Smooth muscle cell of bladder (primary cell): ENCODE data around the gene PRR15L. TPM values are rescaled to one million over a fixed set of nuclear protein-coding genes. Genes with fewer than 3 reads are reported as not detected.

Experiments
- total RNA-seq: library from RNA; depleted of rRNA; stranded (reverse); fragments of >200 nt; gene quantifications from 2 replicates; pipeline ENCODE4 v1.2.3, GENCODE V29; 2014

The PRR15L gene
- total RNA-seq = not detected in 2 replicates

GRCh38 chr17:47957591-47958490, at the start of gene PRR15L:
Gene PRR15L, minus strand, starts transcription at chr17:47957883. Its CDS starts 4,649 bp downstream, at chr17:47953234.

GRCh38 chr17:47970725-47971499, 13.2 kb upstream of the PRR15L start, which contains the start of gene CDK5RAP3:
Gene CDK5RAP3, plus strand, starts transcription at chr17:47971113. Its CDS starts 34 bp downstream, at chr17:47971147.

GRCh38 chr17:47941246-47942095, 16.2 kb downstream of the PRR15L start, which contains the start of gene PNPO:
Gene PNPO, plus strand, starts transcription at chr17:47941571. Its CDS starts 105 bp downstream, at chr17:47941676.

Other genes with a start within 250 kb of the PRR15L start
- 0.09 and 0.14 TPM in 2 replicates for gene TBX21, start 224.6 kb downstream of the PRR15L start, total RNA-seq
- gene OSBPL7, start 136.1 kb downstream of the PRR15L start, total RNA-seq = 5.8 and 8.4 TPM in 2 replicates
- 16.5 and 21.0 TPM in 2 replicates for gene MRPL10, start 126.3 kb downstream of the PRR15L start, total RNA-seq
- 0.09 TPM in 1 of 2 replicates, not detected in the other for gene LRRC46, start 126.2 kb downstream of the PRR15L start, total RNA-seq
- gene SCRN2, start 116.6 kb downstream of the PRR15L start, total RNA-seq = 44.4 and 44.8 TPM in 2 replicates
- under 0.01 TPM in 2 replicates for gene SP6, start 106.7 kb downstream of the PRR15L start, total RNA-seq
- gene SP2, start 61.6 kb downstream of the PRR15L start, total RNA-seq = 0.14 and 0.28 TPM in 2 replicates
- gene PNPO, start 16.3 kb downstream of the PRR15L start, total RNA-seq = 17.1 and 21.1 TPM in 2 replicates
- gene CDK5RAP3, start 13.2 kb upstream of the PRR15L start, total RNA-seq = 69.1 and 88.3 TPM in 2 replicates
- gene COPZ2, start 79.9 kb upstream of the PRR15L start, total RNA-seq = 123 and 125 TPM in 2 replicates
- 80.6 and 90.0 TPM in 2 replicates for gene NFE2L1, start 90.5 kb upstream of the PRR15L start, total RNA-seq
- 28.2 and 37.2 TPM in 2 replicates for gene CBX1, start 143.6 kb upstream of the PRR15L start, total RNA-seq
- gene SNX11, start 149.9 kb upstream of the PRR15L start, total RNA-seq = 9.2 and 11.6 TPM in 2 replicates